ENCODE measurements around the gene NUP210L.
"Not testable (repeated sequence)": the region's sequence is repeated elsewhere in the genome, so short reads cannot be mapped to it uniquely, and the experiment has no call there.

NUP210L gene

GRCh38 chr1:154141240-154141639, 13.6 kb downstream of the NUP210L start:
- H3K9me3 ChIP-seq (ENCODE audit: severe bottlenecking), result no peaks in the 10 kb centered on the region
- no peak for DNase-seq

GRCh38 chr1:154137888-154138287, 17.0 kb downstream of the NUP210L start:
- no peak for DNase-seq
- no peak overlapping the region for H3K4me3 ChIP-seq (ENCODE audit: low read depth, low read length)
- no peak for TF ChIP-seq CTCF (IDR thresholded peaks at IDR 0.05; ENCODE audit: low read depth, low read length)
- no peaks in the 10 kb centered on the region for H3K27me3 ChIP-seq (ENCODE audit: insufficient read depth, low read depth, severe bottlenecking)
- H3K27ac ChIP-seq, result no peak overlapping the region
- no peaks in the 10 kb centered on the region for H3K36me3 ChIP-seq
- H3K9me3 ChIP-seq (ENCODE audit: severe bottlenecking), result no peaks in the 10 kb centered on the region

More at GRCh38 chr1:154141240-154141639, 13.6 kb downstream of the NUP210L start:
- H3K27ac ChIP-seq, result no peak overlapping the region
- H3K36me3 ChIP-seq, result no peaks in the 10 kb centered on the region
- H3K4me3 ChIP-seq (ENCODE audit: low read depth, low read length), result no peak overlapping the region
- H3K27me3 ChIP-seq (ENCODE audit: insufficient read depth, low read depth, severe bottlenecking), result no peaks in the 10 kb centered on the region
- TF ChIP-seq CTCF (IDR thresholded peaks at IDR 0.05; ENCODE audit: low read depth, low read length), result no peak

GRCh38 chr1:154133256-154133655, 21.6 kb downstream of the NUP210L start:
- H3K27me3 ChIP-seq (ENCODE audit: insufficient read depth, low read depth, severe bottlenecking), result no peaks in the 10 kb centered on the region
- no peak for TF ChIP-seq CTCF (IDR thresholded peaks at IDR 0.05; ENCODE audit: low read depth, low read length)
- H3K36me3 ChIP-seq, result no peaks in the 10 kb centered on the region
- no peak for DNase-seq
- H3K4me3 ChIP-seq (ENCODE audit: low read depth, low read length), result no peak overlapping the region
- no peaks in the 10 kb centered on the region for H3K9me3 ChIP-seq (ENCODE audit: severe bottlenecking)
- H3K27ac ChIP-seq, result no peak overlapping the region

GRCh38 chr1:154129391-154129970, 25.4 kb downstream of the NUP210L start:
- no peak overlapping the region for H3K27ac ChIP-seq

GRCh38 chr1:154123205-154123604, 31.7 kb downstream of the NUP210L start:
- H3K36me3 ChIP-seq; H3K27ac ChIP-seq; H3K27me3 ChIP-seq (ENCODE audit: insufficient read depth, low read depth, severe bottlenecking); H3K9me3 ChIP-seq (ENCODE audit: severe bottlenecking); H3K4me3 ChIP-seq (ENCODE audit: low read depth, low read length): not testable (repeated sequence)
- DNase-seq, result peak; percentile 71

More at GRCh38 chr1:154129391-154129970, 25.4 kb downstream of the NUP210L start:
- no peak for DNase-seq
- Histone ChIP-seq H3K4me3 (ENCODE audit: low read depth, low read length) (no peak overlapping the region), H3K27me3 (ENCODE audit: insufficient read depth, low read depth, severe bottlenecking) (no peaks in the 10 kb centered on the region), H3K9me3 (ENCODE audit: severe bottlenecking) (no peaks in the 10 kb centered on the region), H3K36me3 (no peaks in the 10 kb centered on the region)
- TF ChIP-seq CTCF (IDR thresholded peaks at IDR 0.05; ENCODE audit: low read depth, low read length), result no peak

- 0 out of 2 replicates have a peak, but pooled peaks have one; percentile 8 for TF ChIP-seq CTCF (IDR thresholded peaks at IDR 0.05; ENCODE audit: low read depth, low read length)
- no peaks in the 10 kb centered on the region for H3K36me3 ChIP-seq
- H3K27me3 ChIP-seq (ENCODE audit: insufficient read depth, low read depth, severe bottlenecking), result no peaks in the 10 kb centered on the region
- no peak for DNase-seq
- H3K4me3 ChIP-seq (ENCODE audit: low read depth, low read length), result no peak overlapping the region
- no peak overlapping the region for H3K27ac ChIP-seq
- peaks cover 5% of the 10 kb centered on the region for H3K9me3 ChIP-seq (ENCODE audit: severe bottlenecking)
These were observed 37.2 kb downstream of the NUP210L start for GRCh38 chr1:154117642-154118041.

All from WERI-Rb-1 (cell line).